SK-N-SH (cell line): ENCODE data around the gene MAP1LC3A. TPM values are rescaled to one million over a fixed set of nuclear protein-coding genes. Genes with fewer than 3 reads are reported as not detected.

Source experiments
- CHD2 ChIP-seq: fragments of 150-350 bp; IDR thresholded peaks from 2 replicates; pipeline ENCODE4 v1.6.1; 2018; ENCODE audit warnings: low read length; ENCODE audit not compliant: partially characterized antibody
- ELF1 ChIP-seq: IDR thresholded peaks from 2 replicates; pipeline ENCODE4 v1.4.0; 2012
- EP300 ChIP-seq, 2 experiments: IDR thresholded peaks; 2 replicates each; pipeline versions ENCODE4 v1.4.0 to v1.6.1; 2012; ENCODE audit warnings: borderline replicate concordance in 1 of 2, low read depth in 1 of 2, low read length in 1 of 2
- EZH2phosphoT487 ChIP-seq: fragments of 200-600 bp; sonication (generic); IDR thresholded peaks from 2 replicates; pipeline ENCODE4 v1.6.1; 2017; ENCODE audit warnings: low read depth, mixed run types, mild to moderate bottlenecking, antibody characterized with exemption, moderate library complexity, borderline replicate concordance
- FOSL2 ChIP-seq: IDR thresholded peaks from 2 replicates; pipeline ENCODE4 v1.4.0; 2012; ENCODE audit warnings: low read depth, mild to moderate bottlenecking, moderate library complexity, borderline replicate concordance
- FOXJ3 ChIP-seq: sonication (generic); formaldehyde crosslinking; IDR thresholded peaks from 2 replicates; pipeline ENCODE4 v1.5.1; 2020; ENCODE audit warnings: mild to moderate bottlenecking, missing genetic modification reagents
- GABPA ChIP-seq: IDR thresholded peaks from 2 replicates; pipeline ENCODE4 v1.4.0; 2012; ENCODE audit warnings: low read depth, mild to moderate bottlenecking
- GATA2 ChIP-seq: sonication (generic); formaldehyde crosslinking; IDR thresholded peaks from 2 replicates; pipeline ENCODE4 v1.5.0; 2020; ENCODE audit warnings: mild to moderate bottlenecking, missing genetic modification reagents
- JUND ChIP-seq: IDR thresholded peaks from 2 replicates; pipeline ENCODE4 v1.4.0; 2012
- MEF2A ChIP-seq: IDR thresholded peaks from 2 replicates; pipeline ENCODE4 v1.4.0; 2012; ENCODE audit warnings: low read depth, borderline replicate concordance
- MXI1 ChIP-seq: IDR thresholded peaks from 2 replicates; pipeline ENCODE4 v1.6.1; 2012; ENCODE audit warnings: mild to moderate bottlenecking, low read depth, low read length, improper control_type of control experiment
- NRF1 ChIP-seq: IDR thresholded peaks from 2 replicates; pipeline ENCODE4 v1.6.1; 2012; ENCODE audit warnings: low read depth, mild to moderate bottlenecking, low read length
- POLR2AphosphoS5 ChIP-seq: IDR thresholded peaks from 2 replicates; pipeline ENCODE4 v1.6.1; 2012; ENCODE audit warnings: low read depth, low read length
- RAD21 ChIP-seq: IDR thresholded peaks from 2 replicates; pipeline ENCODE4 v1.6.1; 2012; ENCODE audit warnings: mild to moderate bottlenecking, low read length
- RCOR1 ChIP-seq: fragments of 150-350 bp; IDR thresholded peaks from 2 replicates; pipeline ENCODE4 v1.6.1; 2017; ENCODE audit warnings: antibody characterized with exemption, low read length
- RFX5 ChIP-seq: IDR thresholded peaks from 2 replicates; pipeline ENCODE4 v1.6.1; 2012; ENCODE audit warnings: mild to moderate bottlenecking, improper control_type of control experiment, low read length
- RXRA ChIP-seq: IDR thresholded peaks from 2 replicates; pipeline ENCODE4 v1.4.0; 2012; ENCODE audit warnings: low read depth, mild to moderate bottlenecking, borderline replicate concordance
- SMC3 ChIP-seq: IDR thresholded peaks from 2 replicates; pipeline ENCODE4 v1.6.1; 2012; ENCODE audit warnings: low read depth, low read length, improper control_type of control experiment
- TAF1 ChIP-seq: IDR thresholded peaks from 2 replicates; pipeline ENCODE4 v1.6.1; 2012; ENCODE audit warnings: low read depth, mild to moderate bottlenecking, low read length, moderate library complexity, borderline replicate concordance
- TCF12 ChIP-seq: IDR thresholded peaks from 2 replicates; pipeline ENCODE4 v1.4.0; 2012
- TEAD4 ChIP-seq: IDR thresholded peaks from 2 replicates; pipeline ENCODE4 v1.4.0; 2012; ENCODE audit warnings: mild to moderate bottlenecking, borderline replicate concordance; ENCODE audit not compliant: insufficient read depth
- YY1 ChIP-seq: IDR thresholded peaks from 2 replicates; pipeline ENCODE4 v1.4.0; 2012; ENCODE audit warnings: low read depth, mild to moderate bottlenecking
- polyA plus RNA-seq, 3 experiments: library from polyadenylated mRNA; depleted of rRNA; stranded (reverse); fragments of >200 nt; gene quantifications; 2 replicates each; pipeline ENCODE4 v1.2.3, GENCODE V29; 2012
- TF ChIP-seq, protein P1 (sequence below): fragments of 200-600 bp; sonication (generic); IDR thresholded peaks from 2 replicates; pipeline ENCODE4 v1.6.1; 2017; ENCODE audit warnings: antibody characterized with exemption, mild to moderate bottlenecking, moderate library complexity
- TF ChIP-seq, protein P2 (sequence below): IDR thresholded peaks from 2 replicates; pipeline ENCODE4 v1.4.0; 2012; ENCODE audit warnings: low read depth, borderline replicate concordance
- TF ChIP-seq, protein P3 (sequence below): fragments of 150-350 bp; IDR thresholded peaks from 2 replicates; pipeline ENCODE4 v1.6.1; 2016; ENCODE audit warnings: mild to moderate bottlenecking, low read depth, low read length
- TF ChIP-seq, protein P4 (sequence below): IDR thresholded peaks from 2 replicates; pipeline ENCODE4 v1.4.0; 2012; ENCODE audit warnings: low read depth, borderline replicate concordance

The MAP1LC3A gene
- polyA plus RNA-seq, 1 of the 3 experiments (the other 2 are of a cell fraction), result 24.9 TPM

DNA sequence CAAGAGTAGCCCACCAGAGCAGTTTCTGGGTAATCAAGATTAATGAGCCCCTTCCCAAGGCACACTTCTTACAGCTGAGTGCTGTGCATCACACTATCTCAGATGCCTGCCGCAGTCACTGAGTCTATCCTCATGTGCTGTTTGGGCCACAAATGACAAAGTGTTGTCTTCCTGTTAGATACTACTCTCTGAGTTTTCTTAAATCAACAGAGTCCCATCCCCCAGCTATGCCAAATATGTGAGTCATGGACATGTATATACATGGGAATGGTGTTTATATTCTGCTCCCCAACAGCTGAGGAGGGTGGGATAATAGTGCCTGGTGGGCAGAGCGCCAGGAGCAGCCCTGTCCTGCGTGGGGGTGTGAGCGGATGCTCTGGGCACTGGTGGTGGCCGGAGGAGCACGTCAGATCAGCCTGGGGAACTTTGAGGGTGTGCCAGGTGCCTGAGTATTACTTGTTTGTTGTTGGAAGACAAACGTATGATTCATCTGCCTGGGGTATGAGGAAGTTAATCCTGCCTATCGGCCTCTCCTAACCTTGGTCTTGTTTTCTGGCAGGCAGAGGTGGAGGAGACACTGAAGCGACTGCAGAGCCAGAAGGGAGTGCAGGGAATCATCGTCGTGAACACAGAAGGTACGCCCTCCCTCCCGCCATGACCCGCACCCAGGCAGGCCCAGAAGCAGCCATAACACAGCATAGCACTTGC, 32.7 kb upstream of the MAP1LC3A start (continued):
- no peak for TF ChIP-seq FOXJ3 (CRISPR knock-in tag)
- TF ChIP-seq, protein P1, sequence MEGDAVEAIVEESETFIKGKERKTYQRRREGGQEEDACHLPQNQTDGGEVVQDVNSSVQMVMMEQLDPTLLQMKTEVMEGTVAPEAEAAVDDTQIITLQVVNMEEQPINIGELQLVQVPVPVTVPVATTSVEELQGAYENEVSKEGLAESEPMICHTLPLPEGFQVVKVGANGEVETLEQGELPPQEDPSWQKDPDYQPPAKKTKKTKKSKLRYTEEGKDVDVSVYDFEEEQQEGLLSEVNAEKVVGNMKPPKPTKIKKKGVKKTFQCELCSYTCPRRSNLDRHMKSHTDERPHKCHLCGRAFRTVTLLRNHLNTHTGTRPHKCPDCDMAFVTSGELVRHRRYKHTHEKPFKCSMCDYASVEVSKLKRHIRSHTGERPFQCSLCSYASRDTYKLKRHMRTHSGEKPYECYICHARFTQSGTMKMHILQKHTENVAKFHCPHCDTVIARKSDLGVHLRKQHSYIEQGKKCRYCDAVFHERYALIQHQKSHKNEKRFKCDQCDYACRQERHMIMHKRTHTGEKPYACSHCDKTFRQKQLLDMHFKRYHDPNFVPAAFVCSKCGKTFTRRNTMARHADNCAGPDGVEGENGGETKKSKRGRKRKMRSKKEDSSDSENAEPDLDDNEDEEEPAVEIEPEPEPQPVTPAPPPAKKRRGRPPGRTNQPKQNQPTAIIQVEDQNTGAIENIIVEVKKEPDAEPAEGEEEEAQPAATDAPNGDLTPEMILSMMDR, result no peak
- no peak for TF ChIP-seq RFX5
- TF ChIP-seq TAF1, result 0 out of 2 replicates have a peak, but pooled peaks have one; percentile 17
- TF ChIP-seq, protein P2, sequence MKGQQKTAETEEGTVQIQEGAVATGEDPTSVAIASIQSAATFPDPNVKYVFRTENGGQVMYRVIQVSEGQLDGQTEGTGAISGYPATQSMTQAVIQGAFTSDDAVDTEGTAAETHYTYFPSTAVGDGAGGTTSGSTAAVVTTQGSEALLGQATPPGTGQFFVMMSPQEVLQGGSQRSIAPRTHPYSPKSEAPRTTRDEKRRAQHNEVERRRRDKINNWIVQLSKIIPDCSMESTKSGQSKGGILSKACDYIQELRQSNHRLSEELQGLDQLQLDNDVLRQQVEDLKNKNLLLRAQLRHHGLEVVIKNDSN, result no peak
- no peak for TF ChIP-seq YY1
- no peak for TF ChIP-seq SMC3
- no peak for TF ChIP-seq MEF2A
- peak; percentile 95 for TF ChIP-seq ELF1
- TF ChIP-seq NRF1, result no peak
- TF ChIP-seq TCF12, result peak; percentile 66
- no peak for TF ChIP-seq CHD2
- no peak for TF ChIP-seq RXRA
- TF ChIP-seq MXI1, result no peak
- peak; percentile 54 for TF ChIP-seq POLR2AphosphoS5
- TF ChIP-seq EP300 (IDR thresholded peaks at IDR 0.05; ENCODE audit: borderline replicate concordance in 1 of 2, low read depth in 1 of 2, low read length in 1 of 2), result no peak
- no peak for TF ChIP-seq EZH2phosphoT487
- TF ChIP-seq TEAD4, result peak; percentile 52; the same call in 1 of the 2 replicates
- TF ChIP-seq FOSL2, result peak; percentile 88
- no peak for TF ChIP-seq RCOR1
- TF ChIP-seq, protein P3, sequence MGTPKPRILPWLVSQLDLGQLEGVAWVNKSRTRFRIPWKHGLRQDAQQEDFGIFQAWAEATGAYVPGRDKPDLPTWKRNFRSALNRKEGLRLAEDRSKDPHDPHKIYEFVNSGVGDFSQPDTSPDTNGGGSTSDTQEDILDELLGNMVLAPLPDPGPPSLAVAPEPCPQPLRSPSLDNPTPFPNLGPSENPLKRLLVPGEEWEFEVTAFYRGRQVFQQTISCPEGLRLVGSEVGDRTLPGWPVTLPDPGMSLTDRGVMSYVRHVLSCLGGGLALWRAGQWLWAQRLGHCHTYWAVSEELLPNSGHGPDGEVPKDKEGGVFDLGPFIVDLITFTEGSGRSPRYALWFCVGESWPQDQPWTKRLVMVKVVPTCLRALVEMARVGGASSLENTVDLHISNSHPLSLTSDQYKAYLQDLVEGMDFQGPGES, result no peak
- TF ChIP-seq GATA2 (CRISPR knock-in tag), result no peak
- TF ChIP-seq JUND, result peak; percentile 80
- TF ChIP-seq, protein P4, sequence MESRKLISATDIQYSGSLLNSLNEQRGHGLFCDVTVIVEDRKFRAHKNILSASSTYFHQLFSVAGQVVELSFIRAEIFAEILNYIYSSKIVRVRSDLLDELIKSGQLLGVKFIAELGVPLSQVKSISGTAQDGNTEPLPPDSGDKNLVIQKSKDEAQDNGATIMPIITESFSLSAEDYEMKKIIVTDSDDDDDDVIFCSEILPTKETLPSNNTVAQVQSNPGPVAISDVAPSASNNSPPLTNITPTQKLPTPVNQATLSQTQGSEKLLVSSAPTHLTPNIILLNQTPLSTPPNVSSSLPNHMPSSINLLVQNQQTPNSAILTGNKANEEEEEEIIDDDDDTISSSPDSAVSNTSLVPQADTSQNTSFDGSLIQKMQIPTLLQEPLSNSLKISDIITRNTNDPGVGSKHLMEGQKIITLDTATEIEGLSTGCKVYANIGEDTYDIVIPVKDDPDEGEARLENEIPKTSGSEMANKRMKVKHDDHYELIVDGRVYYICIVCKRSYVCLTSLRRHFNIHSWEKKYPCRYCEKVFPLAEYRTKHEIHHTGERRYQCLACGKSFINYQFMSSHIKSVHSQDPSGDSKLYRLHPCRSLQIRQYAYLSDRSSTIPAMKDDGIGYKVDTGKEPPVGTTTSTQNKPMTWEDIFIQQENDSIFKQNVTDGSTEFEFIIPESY, result no peak; the same call in 1 of the 2 replicates
- TF ChIP-seq GABPA, result no peak
- TF ChIP-seq RAD21, result no peak
